SJSA1 (cell line): Measurements from ENCODE around the gene MED25. TPM values are rescaled to one million over a fixed set of nuclear protein-coding genes. Genes with fewer than 3 reads are reported as not detected.

Experiments
- DNase-seq, 2 experiments: peaks; one replicate each; pipeline ENCODE4 v3.0.0-alpha.2; 2015 to 2020; ENCODE audit warnings: low spot score in 2 of 2, low read depth in 1 of 2
- H3K27ac ChIP-seq: fragments of 250-450 bp; sonication (Bioruptor Pico); 2 replicates; pipeline ENCODE4 v1.5.1; 2020; ENCODE audit warnings: mild to moderate bottlenecking, moderate library complexity
- H3K27me3 ChIP-seq: fragments of 250-450 bp; sonication (Bioruptor Pico); replicated peaks from 2 replicates; pipeline ENCODE4 v1.5.1; 2020; ENCODE audit warnings: mild to moderate bottlenecking, moderate library complexity
- H3K36me3 ChIP-seq: fragments of 250-450 bp; sonication (Bioruptor Pico); 2 replicates; pipeline ENCODE4 v1.5.1; 2020; ENCODE audit warnings: mild to moderate bottlenecking
- H3K4me1 ChIP-seq: fragments of 250-450 bp; sonication (Bioruptor Pico); replicated peaks from 2 replicates; pipeline ENCODE4 v1.6.1; 2021; ENCODE audit warnings: mild to moderate bottlenecking
- H3K4me3 ChIP-seq: fragments of 250-450 bp; sonication (Bioruptor Pico); 2 replicates; pipeline ENCODE4 v1.5.1; 2020; ENCODE audit warnings: mild to moderate bottlenecking
- H3K9me3 ChIP-seq: fragments of 250-450 bp; sonication (Bioruptor Pico); replicated peaks from 2 replicates; pipeline ENCODE4 v1.5.1; 2020; ENCODE audit warnings: mild to moderate bottlenecking
- total RNA-seq: library from RNA; depleted of rRNA; stranded (reverse); fragments of >200 nt; shearing (Covaris generic); gene quantifications from 2 replicates; pipeline ENCODE4 v1.2.3, GENCODE V29; 2014; rRNA removed

The MED25 gene
- 13.2 and 14.6 TPM in 2 replicates for total RNA-seq

- peak within 1 kb of the TSS; percentile 74 for H3K4me3 ChIP-seq
- H3K9me3 ChIP-seq: no peaks in the 10 kb centered on the region
- peak within 1 kb of the TSS; percentile 95 for H3K27ac ChIP-seq
- H3K4me1 ChIP-seq: peaks cover 3% of the 10 kb centered on the region
- no peaks in the 10 kb centered on the region for H3K27me3 ChIP-seq
- H3K36me3 ChIP-seq: peaks cover 14% of the 10 kb centered on the region
- DNase-seq: peak; percentile 85 to 99
These were observed at the start of gene MED25 for GRCh38 chr19:49817964-49818648. MED25 (plus strand) TSS chr19:49818289; CDS start chr19:49818342, 53 bp downstream.

GRCh38 chr19:49770529-49770928 lies 47.6 kb upstream of the MED25 start:
- DNase-seq: no peak
- Histone ChIP-seq H3K4me3 (no peak overlapping the region), H3K4me1 (peaks cover 16% of the 10 kb centered on the region), H3K9me3 (no peaks in the 10 kb centered on the region), H3K36me3 (peaks cover 33% of the 10 kb centered on the region), H3K27me3 (no peaks in the 10 kb centered on the region), H3K27ac (no peak overlapping the region)

GRCh38 chr19:49771674-49772139 lies 46.4 kb upstream of the MED25 start:
- no peak overlapping the region for H3K27ac ChIP-seq
- H3K36me3 ChIP-seq: peaks cover 45% of the 10 kb centered on the region
- H3K27me3 ChIP-seq: no peaks in the 10 kb centered on the region
- H3K4me1 ChIP-seq: peaks cover 10% of the 10 kb centered on the region
- no peak for DNase-seq
- no peaks in the 10 kb centered on the region for H3K9me3 ChIP-seq
- H3K4me3 ChIP-seq: no peak overlapping the region

GRCh38 chr19:49772850-49773432 lies 45.1 kb upstream of the MED25 start:
- peaks cover 6% of the 10 kb centered on the region for H3K4me1 ChIP-seq
- no peak for DNase-seq
- no peak overlapping the region for H3K4me3 ChIP-seq
- H3K36me3 ChIP-seq: peaks cover 45% of the 10 kb centered on the region
- H3K27ac ChIP-seq: no peak overlapping the region
- no peaks in the 10 kb centered on the region for H3K9me3 ChIP-seq
- H3K27me3 ChIP-seq: no peaks in the 10 kb centered on the region

- H3K27ac ChIP-seq: no peak overlapping the region
- no peak for DNase-seq
- H3K9me3 ChIP-seq: no peaks in the 10 kb centered on the region
These were observed 44.3 kb upstream of the MED25 start for GRCh38 chr19:49773663-49774350.

DNA sequence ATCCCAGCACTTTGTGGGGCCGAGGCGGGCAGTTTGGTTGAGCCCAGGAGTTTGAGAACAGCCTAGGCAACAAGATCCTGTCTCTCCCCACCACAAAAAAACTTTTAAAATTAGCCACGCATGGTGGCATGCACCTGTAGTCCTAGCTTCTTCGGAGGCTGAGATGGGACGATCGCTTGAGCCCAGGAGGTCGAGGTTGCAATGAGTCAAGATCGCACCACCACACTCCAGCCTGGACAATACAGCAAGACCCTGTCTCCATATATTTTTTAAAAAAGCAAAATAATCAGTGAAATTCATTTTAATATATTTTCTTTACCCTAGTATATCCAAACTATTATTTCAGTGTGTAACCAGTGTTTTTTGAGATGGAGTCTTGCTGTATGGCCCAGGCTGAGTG lies 43.1 kb upstream of the MED25 start:
- H3K27ac ChIP-seq: no peak overlapping the region
- no peaks in the 10 kb centered on the region for H3K9me3 ChIP-seq
- no peaks in the 10 kb centered on the region for H3K27me3 ChIP-seq
- no peaks in the 10 kb centered on the region for H3K4me1 ChIP-seq
- H3K4me3 ChIP-seq: no peak overlapping the region
- H3K36me3 ChIP-seq: peaks cover 37% of the 10 kb centered on the region; the same call in 1 of the 2 replicates
- no peak for DNase-seq

More at GRCh38 chr19:49773663-49774350, 44.3 kb upstream of the MED25 start:
- Histone ChIP-seq H3K36me3 (peaks cover 40% of the 10 kb centered on the region; the same call in 1 of the 2 replicates), H3K4me3 (no peak overlapping the region), H3K4me1 (no peaks in the 10 kb centered on the region), H3K27me3 (no peaks in the 10 kb centered on the region)

- DNase-seq: no peak
- H3K4me1 ChIP-seq: no peaks in the 10 kb centered on the region
- no peak overlapping the region for H3K4me3 ChIP-seq
- no peaks in the 10 kb centered on the region for H3K9me3 ChIP-seq
- no peaks in the 10 kb centered on the region for H3K27me3 ChIP-seq
- no peak overlapping the region for H3K27ac ChIP-seq
- H3K36me3 ChIP-seq: peaks cover 38% of the 10 kb centered on the region
These were observed 42.2 kb upstream of the MED25 start for GRCh38 chr19:49775742-49776370.

DNA sequence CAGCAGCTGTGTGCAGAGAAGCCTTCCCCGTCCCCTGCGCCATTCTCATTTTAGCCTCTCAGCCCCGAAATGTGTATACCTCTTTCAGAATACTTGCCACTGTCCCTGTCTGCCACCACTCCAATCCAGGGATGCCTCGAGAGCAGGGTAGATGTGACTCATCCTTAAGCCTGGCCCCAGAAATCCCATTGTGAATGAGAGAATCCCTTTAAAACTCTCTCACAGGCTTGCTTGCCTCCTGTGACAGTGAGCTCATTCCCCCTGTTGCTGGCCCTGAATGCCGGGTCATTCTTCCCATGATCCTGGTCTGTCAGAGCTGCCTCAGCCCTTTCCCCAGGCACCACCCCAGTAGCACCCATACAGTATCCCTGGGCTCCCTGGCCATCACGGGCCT lies 41.7 kb upstream of the MED25 start:
- no peak overlapping the region for H3K4me3 ChIP-seq
- H3K4me1 ChIP-seq: no peaks in the 10 kb centered on the region
- H3K27me3 ChIP-seq: no peaks in the 10 kb centered on the region
- no peak for DNase-seq
- no peak overlapping the region for H3K27ac ChIP-seq
- H3K36me3 ChIP-seq: peaks cover 41% of the 10 kb centered on the region
- H3K9me3 ChIP-seq: no peaks in the 10 kb centered on the region

DNA sequence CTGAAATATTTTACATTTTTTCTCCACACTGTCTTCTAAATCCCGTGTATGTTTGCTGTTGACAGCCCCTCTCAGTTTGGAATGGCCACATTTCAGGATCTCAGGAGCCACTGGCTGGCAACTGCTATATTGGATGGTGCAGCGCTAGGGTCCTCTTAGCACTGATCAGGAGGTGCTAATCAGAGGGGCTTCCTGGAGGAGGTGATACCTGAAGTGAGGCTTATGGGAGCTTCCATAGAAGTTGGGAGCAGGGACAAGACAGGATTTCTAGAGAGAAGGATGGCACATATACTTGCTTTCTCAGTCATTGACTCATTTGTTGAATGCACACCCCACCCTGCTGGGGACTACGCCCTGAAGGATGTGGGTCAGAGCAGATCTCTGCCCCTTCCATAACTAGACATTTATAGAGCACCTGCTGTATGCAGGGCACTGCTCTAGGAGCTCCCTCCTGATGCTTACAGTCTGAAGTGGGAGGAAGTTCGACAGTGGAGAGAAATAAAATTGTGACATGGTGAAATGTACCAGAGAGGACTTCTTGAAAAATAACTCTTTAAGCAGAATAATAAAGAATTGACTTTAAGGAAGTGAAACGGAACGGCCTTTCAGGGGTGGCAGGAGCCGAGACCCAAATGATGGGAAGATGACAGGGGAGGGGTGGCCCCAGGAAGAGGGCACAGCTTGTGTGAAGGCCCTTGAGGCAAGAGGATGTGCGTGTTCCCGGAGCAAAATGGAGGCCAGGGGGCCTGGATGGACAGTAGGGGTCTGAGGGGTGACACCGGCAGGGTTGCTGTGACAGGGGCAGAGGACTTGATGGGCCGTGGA lies 38.1 kb upstream of the MED25 start:
- no peaks in the 10 kb centered on the region for H3K4me1 ChIP-seq
- H3K9me3 ChIP-seq: no peaks in the 10 kb centered on the region
- no peaks in the 10 kb centered on the region for H3K27me3 ChIP-seq
- no peak for DNase-seq
- peaks cover 56% of the 10 kb centered on the region for H3K36me3 ChIP-seq
- no peak overlapping the region for H3K27ac ChIP-seq
- H3K4me3 ChIP-seq: no peak overlapping the region

- no peaks in the 10 kb centered on the region for H3K9me3 ChIP-seq
- H3K4me1 ChIP-seq: no peaks in the 10 kb centered on the region
- no peaks in the 10 kb centered on the region for H3K27me3 ChIP-seq
- H3K4me3 ChIP-seq: no peak overlapping the region
- DNase-seq: no peak
- no peak overlapping the region for H3K27ac ChIP-seq
- peaks cover 59% of the 10 kb centered on the region for H3K36me3 ChIP-seq
These were observed 37.2 kb upstream of the MED25 start for GRCh38 chr19:49780861-49781260.

GRCh38 chr19:49781394-49781793 lies 36.7 kb upstream of the MED25 start:
- DNase-seq: no peak
- Histone ChIP-seq H3K9me3 (no peaks in the 10 kb centered on the region), H3K4me3 (no peak overlapping the region), H3K27me3 (no peaks in the 10 kb centered on the region), H3K27ac (no peak overlapping the region), H3K36me3 (peaks cover 59% of the 10 kb centered on the region), H3K4me1 (no peaks in the 10 kb centered on the region)

GRCh38 chr19:49782515-49782914 lies 35.6 kb upstream of the MED25 start:
- Histone ChIP-seq H3K4me1 (no peaks in the 10 kb centered on the region), H3K27ac (no peak overlapping the region), H3K27me3 (no peaks in the 10 kb centered on the region), H3K4me3 (no peak overlapping the region), H3K9me3 (no peaks in the 10 kb centered on the region), H3K36me3 (peaks cover 62% of the 10 kb centered on the region)
- no peak for DNase-seq

- Histone ChIP-seq H3K36me3 (peaks cover 82% of the 10 kb centered on the region), H3K27me3 (no peaks in the 10 kb centered on the region), H3K4me3 (no peak overlapping the region), H3K9me3 (no peaks in the 10 kb centered on the region), H3K4me1 (no peaks in the 10 kb centered on the region), H3K27ac (no peak overlapping the region)
- DNase-seq: no peak
These were observed 31.7 kb upstream of the MED25 start for GRCh38 chr19:49786376-49786820.
